Activated CD4-positive, CD25-positive, alpha-beta regulatory T cell treated with anti-CD3 and anti-CD28 coated beads, Interleukin-2, amount 50 U/mL, for 16 hours (primary cell): ENCODE data around the gene CLDN19.

Experiments
- DNase-seq: peaks from one replicate; pipeline ENCODE4 v3.0.0-alpha.2; 2020; ENCODE audit warnings: low read depth, low spot score

Gene CLDN19

GRCh38 chr1:42703888-42704464 lies 36.1 kb downstream of the CLDN19 start:
- DNase-seq: no peak

DNA sequence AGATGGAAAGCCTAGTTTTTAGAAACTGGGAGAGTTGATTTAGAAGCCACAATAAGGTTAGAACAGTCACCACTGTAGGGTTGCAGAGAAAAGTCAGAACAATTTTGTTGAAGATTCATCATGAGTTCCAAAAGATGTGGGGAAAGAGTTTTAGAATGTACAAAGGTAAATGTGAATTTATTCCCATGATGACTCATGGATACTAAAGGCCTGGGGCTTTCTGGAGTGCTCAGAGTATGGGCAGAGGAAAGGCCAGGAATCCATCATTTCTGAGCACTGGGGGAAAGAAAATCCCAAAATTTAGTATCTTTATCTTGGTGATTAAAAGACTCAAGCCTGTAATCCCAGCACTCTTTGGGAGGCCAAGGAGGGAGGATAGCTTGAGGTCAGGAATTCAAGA lies 40.0 kb downstream of the CLDN19 start:
- no peak for DNase-seq

GRCh38 chr1:42698081-42698813 lies 41.8 kb downstream of the CLDN19 start:
- no peak for DNase-seq

- no peak for DNase-seq
These were observed 47.1 kb downstream of the CLDN19 start for GRCh38 chr1:42692911-42693310.

GRCh38 chr1:42692461-42692860 lies 47.6 kb downstream of the CLDN19 start:
- DNase-seq: no peak

GRCh38 chr1:42691157-42691498 lies 48.9 kb downstream of the CLDN19 start:
- no peak for DNase-seq

- no peak for DNase-seq
These were observed 49.4 kb downstream of the CLDN19 start for GRCh38 chr1:42690477-42691156.

DNA sequence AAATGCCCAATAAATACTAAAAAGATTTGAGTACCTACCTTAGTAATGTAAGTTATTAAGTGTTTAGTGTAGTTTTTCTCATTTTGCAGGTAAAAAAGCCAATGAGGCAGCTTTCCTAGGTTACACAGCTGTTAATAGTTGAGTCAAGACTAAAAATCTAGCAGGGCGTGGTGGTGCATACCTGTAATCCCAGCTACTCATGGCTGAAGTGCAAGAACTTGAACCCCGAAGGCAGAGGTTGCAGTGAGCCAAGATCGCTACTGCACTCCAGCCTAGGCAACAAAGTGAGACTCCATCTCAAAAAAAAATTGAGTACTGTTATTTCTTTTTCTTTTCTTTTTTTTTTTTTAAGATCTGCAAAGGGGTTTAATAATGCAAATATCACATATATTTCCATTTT lies 50.1 kb downstream of the CLDN19 start:
- no peak for DNase-seq

DNA sequence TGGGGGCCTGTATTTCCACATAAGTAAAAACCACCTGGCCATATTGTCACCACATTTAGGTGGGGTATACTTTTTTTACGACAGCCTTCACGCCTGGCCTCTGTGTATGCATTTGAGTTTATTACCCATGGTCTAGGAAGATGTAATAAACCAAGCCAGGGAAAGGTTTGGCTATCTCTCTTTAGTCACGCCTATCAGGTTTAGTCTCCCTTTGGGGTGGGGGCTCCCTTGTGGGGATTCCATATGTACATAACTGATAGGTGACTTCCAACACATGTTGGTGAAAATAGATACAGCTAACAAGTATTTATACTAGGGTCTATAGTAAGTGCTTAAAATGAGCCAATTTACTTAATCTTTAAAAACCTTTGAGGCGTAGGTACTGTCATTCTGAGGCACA lies 53.6 kb downstream of the CLDN19 start:
- DNase-seq: no peak

- no peak for DNase-seq
These were observed 55.9 kb downstream of the CLDN19 start for GRCh38 chr1:42684139-42684538.
